NCI-H2227 (cell line): ENCODE results near the gene BDH1.
"Not testable (repeated sequence)": the region's sequence is repeated elsewhere in the genome, so short reads cannot be mapped to it uniquely, and the experiment has no call there.

Source experiments
- DNase-seq: peaks from one replicate; lab custom pipeline; 2025; ENCODE audit not compliant: unreplicated experiment; lab: John Stamatoyannopoulos, UW

Gene BDH1

DNA sequence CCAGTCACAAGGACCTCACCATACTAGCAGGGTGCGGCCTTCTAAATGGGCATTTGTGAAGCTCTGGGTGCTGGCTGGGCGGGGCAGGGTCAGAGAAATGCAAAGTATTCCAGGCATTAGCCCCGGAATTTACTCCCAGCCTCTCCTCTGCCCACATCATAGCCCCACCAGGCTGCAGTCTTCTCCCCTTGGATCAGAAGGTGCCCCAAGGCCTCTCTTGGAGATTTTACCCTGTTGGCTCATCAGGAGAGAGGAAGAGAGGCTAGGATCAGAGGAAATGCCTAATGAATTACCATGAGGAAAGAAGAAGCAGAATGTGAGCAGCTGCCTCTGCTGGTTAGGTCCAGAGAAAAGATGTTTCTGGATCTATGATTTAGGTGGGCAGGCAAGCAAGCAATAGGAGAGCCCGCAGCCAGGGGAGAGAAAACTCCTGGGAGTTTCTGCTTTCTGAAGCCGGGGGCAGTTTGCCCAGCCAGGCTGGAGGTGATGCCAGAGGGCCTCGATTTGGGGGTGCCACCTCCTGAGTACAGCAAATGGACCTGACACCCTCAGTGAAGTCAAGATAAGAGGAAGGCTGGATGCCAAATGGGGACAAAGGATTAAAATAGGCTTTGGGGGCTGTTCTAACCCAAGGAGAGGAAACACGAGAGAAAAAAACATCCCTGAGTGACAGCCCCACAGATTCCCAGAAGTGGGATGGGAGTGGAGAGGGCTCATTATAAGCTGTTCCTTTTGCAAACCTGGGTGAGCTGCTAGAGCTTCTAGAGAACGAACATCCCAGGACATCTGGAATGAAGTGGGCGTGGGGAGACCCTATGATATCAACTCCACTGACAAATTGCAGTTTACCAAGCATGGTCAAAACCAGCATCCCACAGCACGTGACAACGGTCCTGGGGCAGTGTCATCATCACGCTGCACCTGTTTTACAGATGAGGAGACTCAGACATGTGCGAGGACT is 65.4 kb downstream of the BDH1 start:
- no peak for DNase-seq

GRCh38 chr3:197487911-197488391 is 67.8 kb downstream of the BDH1 start:
- no peak for DNase-seq

- no peak for DNase-seq
Measured at GRCh38 chr3:197486861-197487260, 68.9 kb downstream of the BDH1 start.

DNA sequence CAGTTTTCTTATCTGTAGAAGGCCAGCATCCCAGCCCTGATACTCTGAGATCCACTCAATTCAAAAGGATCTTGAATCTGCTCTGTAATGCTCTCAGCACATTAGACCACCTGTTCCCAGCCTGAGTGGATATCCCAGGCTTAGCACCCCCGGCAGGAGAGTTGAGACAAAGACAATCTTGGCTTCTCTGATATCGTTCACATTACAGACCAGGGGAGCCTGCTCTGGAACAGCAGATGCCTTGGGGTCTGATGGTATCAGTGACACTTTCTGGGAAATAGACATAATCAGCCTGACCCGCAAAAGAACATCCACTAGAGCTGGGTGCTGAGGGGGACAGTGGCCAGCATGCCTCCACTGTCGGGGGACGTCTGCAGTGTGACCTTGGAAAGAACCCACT is 70.6 kb downstream of the BDH1 start:
- DNase-seq, result no peak

DNA sequence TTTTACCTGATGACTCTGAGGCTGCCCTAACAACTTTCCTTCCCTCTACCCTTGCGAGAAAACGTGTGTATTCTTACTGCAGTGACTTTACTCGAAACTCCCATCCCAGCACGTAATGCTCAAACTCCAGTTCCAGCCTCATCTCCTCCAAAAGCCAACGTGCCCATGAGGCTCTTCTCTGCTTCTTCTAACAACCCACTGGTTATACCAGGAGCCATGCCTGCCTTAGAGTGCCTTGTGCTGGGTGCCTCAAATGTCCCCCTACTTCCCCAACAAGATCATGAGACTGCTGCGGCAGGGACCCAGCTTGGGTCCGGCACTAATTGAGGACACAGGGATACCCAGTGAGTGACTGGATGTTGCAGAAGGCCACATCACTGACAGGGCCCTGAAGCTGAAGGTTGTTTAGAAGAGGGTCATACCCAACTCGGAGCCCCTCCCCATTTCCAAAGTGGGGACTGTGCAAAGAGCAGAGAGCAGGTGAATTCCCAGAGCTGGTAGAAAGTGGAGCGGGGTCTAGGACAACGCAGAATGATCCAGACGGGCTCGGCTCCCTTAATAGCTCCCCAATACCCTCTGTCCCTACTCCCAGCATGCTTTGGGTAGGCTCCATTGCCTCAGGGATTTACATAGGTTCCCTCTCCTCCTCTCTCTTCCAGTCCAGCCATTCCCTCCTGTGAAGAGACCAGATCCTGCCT is 71.4 kb downstream of the BDH1 start:
- no peak for DNase-seq

GRCh38 chr3:197482001-197482400 is 73.8 kb downstream of the BDH1 start:
- DNase-seq, result no peak

DNA sequence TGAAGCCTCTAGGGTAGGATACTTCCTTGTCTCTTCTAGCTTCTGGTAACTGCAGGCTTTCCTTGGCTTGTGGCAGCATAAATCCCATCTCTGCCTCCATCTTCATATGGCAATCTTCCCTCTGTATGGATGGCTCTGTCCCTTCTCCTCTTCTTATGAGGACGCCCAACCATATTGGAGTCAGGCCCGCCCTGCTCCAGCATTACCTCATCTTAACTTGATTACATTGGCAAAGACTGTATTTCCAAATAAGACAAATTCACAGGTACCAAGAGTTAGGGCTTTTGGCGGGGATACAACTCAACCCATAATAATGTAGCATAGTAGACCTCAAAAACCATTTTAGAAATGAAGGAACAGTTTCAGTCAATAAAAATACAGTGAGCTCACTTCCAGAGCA is 75.4 kb downstream of the BDH1 start:
- no peak for DNase-seq

GRCh38 chr3:197478746-197479668 is 76.8 kb downstream of the BDH1 start:
- no peak for DNase-seq

DNA sequence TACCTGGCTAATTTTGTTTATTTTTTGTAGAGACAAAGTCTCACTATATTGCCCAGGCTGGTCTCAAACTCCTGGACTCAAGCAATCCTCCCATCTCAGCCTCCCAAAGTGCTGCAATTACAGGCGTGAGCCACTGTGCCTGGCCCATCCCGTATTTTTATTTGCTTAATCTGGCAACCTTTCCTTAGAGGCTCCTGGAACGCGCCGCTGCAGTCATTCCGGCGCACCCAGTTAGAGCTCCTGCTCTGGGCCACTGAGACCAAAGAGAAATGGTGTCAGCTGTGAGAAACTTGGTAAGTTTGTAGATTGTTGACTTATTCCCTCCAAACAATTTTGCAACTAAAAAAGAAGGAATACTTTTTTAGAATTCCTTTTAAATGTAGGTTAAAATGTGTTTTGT is 78.0 kb downstream of the BDH1 start:
- not testable (repeated sequence) for DNase-seq

DNA sequence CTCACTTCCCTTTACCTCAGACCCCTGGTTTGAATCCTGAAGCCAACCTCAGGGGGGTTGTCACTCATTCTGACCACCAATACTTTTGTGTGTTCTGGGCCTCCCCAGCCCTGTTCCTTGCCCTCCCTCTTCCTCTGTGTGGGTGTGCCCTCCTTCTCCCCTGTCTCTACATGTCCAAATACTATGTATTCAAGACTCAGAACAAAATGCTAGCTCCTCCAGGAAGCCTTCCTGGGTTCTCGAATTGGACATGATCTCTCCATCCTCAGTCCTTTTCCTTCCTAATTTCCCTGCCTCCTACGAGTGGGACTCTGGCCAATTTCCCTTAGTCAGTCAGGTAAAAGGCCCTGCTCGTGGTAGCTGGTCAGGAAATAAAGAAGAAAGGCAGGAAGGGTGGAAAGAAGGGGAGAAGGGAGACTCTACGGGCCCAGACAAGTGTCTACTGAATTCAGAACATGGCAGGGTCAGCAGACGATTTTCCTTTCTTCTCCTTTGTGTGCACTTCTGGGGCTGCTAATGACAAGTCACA is 79.7 kb downstream of the BDH1 start:
- no peak for DNase-seq

GRCh38 chr3:197475514-197475913 is 80.3 kb downstream of the BDH1 start:
- DNase-seq, result no peak

- no peak for DNase-seq
Measured at GRCh38 chr3:197472151-197472550, 83.6 kb downstream of the BDH1 start.

DNA sequence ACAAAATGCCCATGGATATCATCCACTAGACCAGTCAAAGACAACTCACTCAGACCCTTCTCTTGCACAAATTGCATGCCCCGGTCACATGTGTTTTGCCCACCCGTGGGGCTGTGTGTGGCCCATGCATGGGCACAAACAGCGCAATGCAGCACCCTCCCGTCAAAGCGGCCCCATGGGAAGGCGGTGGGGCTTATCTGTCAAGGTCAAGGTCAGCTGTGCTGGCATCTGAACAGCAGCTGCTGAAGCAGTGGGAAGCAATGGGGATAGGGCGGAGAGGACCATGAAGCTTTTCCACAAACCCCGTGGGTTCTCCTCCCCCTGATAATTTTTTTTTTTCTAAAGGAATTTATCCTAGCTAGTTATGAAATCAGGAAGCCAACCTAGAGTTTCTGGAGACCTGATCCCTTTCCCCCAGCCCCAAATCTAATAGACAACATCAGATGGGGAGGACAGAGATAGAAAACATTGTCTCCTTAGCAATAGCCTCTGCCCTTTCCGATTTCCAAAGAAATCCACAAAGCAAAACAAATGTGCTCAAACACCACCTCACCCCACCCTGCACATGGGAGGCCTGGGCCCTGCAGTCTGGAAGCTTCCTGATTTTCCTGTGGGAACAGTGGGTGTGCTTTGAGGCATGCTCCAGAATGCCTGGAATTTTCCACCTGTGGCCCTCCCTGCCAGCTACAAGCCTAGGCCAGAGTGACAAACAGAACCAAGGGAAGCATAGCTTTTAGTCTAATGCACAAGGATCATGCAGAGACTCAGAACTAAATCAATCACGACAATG is 84.4 kb downstream of the BDH1 start:
- no peak for DNase-seq

DNA sequence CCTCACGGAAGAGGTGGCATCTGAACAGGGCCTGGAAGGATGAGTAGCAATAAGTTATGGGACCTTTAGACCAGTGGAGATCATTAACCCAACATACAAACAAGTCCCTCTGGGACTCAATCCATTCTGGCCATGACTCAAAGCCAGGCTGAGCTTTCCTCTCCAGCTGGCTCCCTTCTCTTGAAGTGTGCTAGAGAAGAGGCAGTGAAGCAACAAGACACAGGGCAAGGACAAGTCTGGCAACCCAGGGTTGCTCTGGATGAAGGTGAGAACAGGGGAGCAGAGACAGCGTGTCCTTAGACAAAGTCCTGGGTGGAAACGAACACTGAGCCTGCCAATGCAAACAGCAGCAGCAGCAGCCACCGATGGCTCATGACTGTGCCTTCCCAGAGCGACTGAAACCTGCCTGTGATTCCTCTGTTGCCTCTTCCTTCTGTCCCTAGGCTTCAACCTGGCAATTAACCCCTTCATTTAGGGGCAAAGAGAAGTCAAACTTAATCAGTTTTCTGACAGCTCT is 86.8 kb downstream of the BDH1 start:
- DNase-seq, result no peak

GRCh38 chr3:197468167-197468566 is 87.6 kb downstream of the BDH1 start:
- DNase-seq, result no peak

DNA sequence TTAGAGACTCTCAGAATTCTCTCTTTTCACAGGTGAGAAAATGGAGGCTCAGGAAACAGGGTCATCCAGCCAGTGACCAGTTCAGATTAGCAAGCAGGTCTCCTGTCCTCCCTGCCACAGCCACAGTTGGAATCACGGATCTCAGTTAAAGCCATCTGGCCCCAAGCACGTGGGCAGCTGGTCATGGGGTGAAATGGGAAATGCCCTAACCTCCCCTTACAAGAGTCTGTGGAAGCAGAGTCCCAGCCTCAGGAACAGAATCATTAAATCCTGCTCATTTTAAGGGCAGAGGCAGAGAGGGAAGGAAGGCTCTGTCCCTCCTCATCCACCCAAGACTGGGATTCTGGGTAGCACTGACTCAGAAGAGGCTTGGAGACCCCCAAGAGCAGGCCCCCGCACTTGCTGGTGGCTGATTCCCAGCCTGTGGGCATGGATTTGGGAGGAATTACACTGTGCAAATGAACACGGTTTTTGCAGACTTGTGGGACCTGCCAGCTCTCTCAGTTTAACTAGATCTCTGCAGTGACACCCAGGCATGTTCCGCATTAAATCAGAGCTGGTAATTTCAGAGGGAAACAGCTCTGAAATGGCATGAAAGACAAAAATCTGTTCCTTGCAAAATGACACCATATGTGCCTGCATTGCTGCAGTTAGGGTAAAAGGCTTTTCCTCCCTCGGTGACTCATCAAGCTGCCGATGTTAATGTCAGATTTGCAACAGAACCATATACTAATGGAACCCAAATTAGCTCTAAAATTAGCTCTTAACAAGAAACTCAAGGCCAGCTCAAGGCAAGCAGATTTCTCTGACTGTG is 89.0 kb downstream of the BDH1 start:
- peak; percentile 11 for DNase-seq

GRCh38 chr3:197465996-197466549 is 89.7 kb downstream of the BDH1 start:
- no peak for DNase-seq

- no peak for DNase-seq
Measured at GRCh38 chr3:197465197-197465995, 90.4 kb downstream of the BDH1 start.
